IMR-90 (cell line): Measurements from ENCODE around the gene ARRB1. TPM values are rescaled to one million over a fixed set of nuclear protein-coding genes. Genes with fewer than 3 reads are reported as not detected.

ENCODE experiments used
- ATAC-seq: fragments of 200-7000 bp; cut with Tn5 transposase; 2 replicates; pipeline ENCODE4 v1.9.1; 2020; ENCODE audit warnings: low read depth, mild to moderate bottlenecking, moderate library complexity
- BruUV-seq: library from RNA; stranded (reverse); fragments of 400-500 nt; replicated peaks from 2 replicates; lab custom pipeline; 2021; lab: Mats Ljungman, UMichigan
- CTCF ChIA-PET: fragments of 300-600 bp; formaldehyde crosslinking; extraction: SDS; loops from one replicate; lab custom pipeline; 2021; ENCODE audit warnings: antibody characterized with exemption; lab: Yijun Ruan, JAX
- POLR2A ChIA-PET: fragments of 300-600 bp; sonication (Branson Sonifier 250); formaldehyde crosslinking; loops from one replicate; lab custom pipeline; 2022; ENCODE audit warnings: antibody characterized with exemption; ENCODE audit not compliant: unreplicated experiment; lab: Charles Lee
- DNase-seq: peaks from one replicate; pipeline ENCODE4 v3.0.0; 2013
- H2AFZ ChIP-seq: replicated peaks from 2 replicates; pipeline ENCODE3; 2013; ENCODE audit warnings: low read length, mild to moderate bottlenecking; ENCODE audit not compliant: poor library complexity
- H2AK5ac ChIP-seq: 2 replicates; pipeline ENCODE4 v1.6.1; 2013; ENCODE audit warnings: low read depth, low read length, inconsistent platforms
- H2AK9ac ChIP-seq: replicated peaks from 2 replicates; pipeline ENCODE3; 2013; ENCODE audit warnings: mild to moderate bottlenecking, low read depth, low read length, moderate library complexity; ENCODE audit not compliant: poor library complexity
- H2BK120ac ChIP-seq: 2 replicates; pipeline ENCODE4 v1.6.1; 2013; ENCODE audit warnings: low read depth, low read length, inconsistent platforms
- H2BK15ac ChIP-seq: 3 replicates; pipeline ENCODE4 v1.6.1; 2013; ENCODE audit warnings: low read depth, low read length, inconsistent platforms
- H2BK20ac ChIP-seq: 2 replicates; pipeline ENCODE4 v1.6.1; 2013; ENCODE audit warnings: low read depth, mild to moderate bottlenecking, inconsistent platforms, low read length, moderate library complexity
- H2BK5ac ChIP-seq: 2 replicates; pipeline ENCODE4 v1.6.1; 2013; ENCODE audit warnings: mild to moderate bottlenecking, low read depth, low read length, inconsistent platforms; ENCODE audit not compliant: poor library complexity, severe bottlenecking
- H3K14ac ChIP-seq: replicated peaks from 2 replicates; pipeline ENCODE4 v1.6.1; 2013; ENCODE audit warnings: low read depth, low read length, inconsistent platforms
- H3K18ac ChIP-seq: 2 replicates; pipeline ENCODE4 v1.6.1; 2013; ENCODE audit warnings: low read depth, low read length, control low read depth
- H3K23ac ChIP-seq: 2 replicates; pipeline ENCODE4 v1.6.1; 2013; ENCODE audit warnings: low read depth, low read length, inconsistent platforms
- H3K27ac ChIP-seq: 2 replicates; pipeline ENCODE4 v1.5.1; 2013; ENCODE audit warnings: mild to moderate bottlenecking, control low read depth, low read length; ENCODE audit not compliant: insufficient read depth
- H3K27me3 ChIP-seq: 2 replicates; pipeline ENCODE4 v1.6.1; 2013; ENCODE audit warnings: low read length; ENCODE audit not compliant: control insufficient read depth, insufficient read depth
- H3K36me3 ChIP-seq: 2 replicates; pipeline ENCODE4 v1.6.1; 2013; ENCODE audit warnings: low read length, mixed read lengths; ENCODE audit not compliant: control insufficient read depth, insufficient read depth
- H3K4ac ChIP-seq: 2 replicates; pipeline ENCODE4 v1.6.1; 2013; ENCODE audit warnings: low read depth, low read length, inconsistent platforms
- H3K4me1 ChIP-seq: 2 replicates; pipeline ENCODE4 v1.6.1; 2013; ENCODE audit warnings: low read length, mixed read lengths; ENCODE audit not compliant: control insufficient read depth, insufficient read depth
- H3K4me2 ChIP-seq: 2 replicates; pipeline ENCODE4 v1.6.1; 2013; ENCODE audit warnings: low read depth, mild to moderate bottlenecking, control low read depth, low read length, moderate library complexity
- H3K4me3 ChIP-seq: 2 replicates; pipeline ENCODE4 v1.5.1; 2013; ENCODE audit warnings: low read depth, mild to moderate bottlenecking, control low read depth, low read length, moderate library complexity; ENCODE audit not compliant: insufficient read depth
- H3K56ac ChIP-seq: 2 replicates; pipeline ENCODE4 v1.6.1; 2013; ENCODE audit warnings: low read length, inconsistent platforms; ENCODE audit not compliant: insufficient read depth; ENCODE audit errors: extremely low read depth
- H3K79me1 ChIP-seq, 2 experiments: 2 replicates each; pipeline ENCODE4 v1.6.1; 2013; ENCODE audit warnings: low read length in 2 of 2, inconsistent platforms in 1 of 2, low read depth in 1 of 2
- H3K9ac ChIP-seq: 2 replicates; pipeline ENCODE4 v1.6.1; 2013; ENCODE audit warnings: low read depth, low read length, control low read depth
- H3K9me1 ChIP-seq: 2 replicates; pipeline ENCODE4 v1.6.1; 2013; ENCODE audit warnings: low read length, inconsistent platforms; ENCODE audit not compliant: insufficient read depth
- H3K9me3 ChIP-seq: 2 replicates; pipeline ENCODE4 v1.6.1; 2013; ENCODE audit warnings: low read length; ENCODE audit not compliant: control insufficient read depth, insufficient read depth
- H4K20me1 ChIP-seq: 2 replicates; pipeline ENCODE4 v1.6.1; 2013; ENCODE audit warnings: low read length, inconsistent platforms; ENCODE audit not compliant: insufficient read depth
- H4K5ac ChIP-seq: 2 replicates; pipeline ENCODE4 v1.6.1; 2013; ENCODE audit warnings: mild to moderate bottlenecking, low read depth, low read length, control low read depth
- H4K8ac ChIP-seq, 2 experiments: 2 replicates each; pipeline ENCODE4 v1.6.1; 2013; ENCODE audit warnings: low read depth in 2 of 2, low read length in 2 of 2, control low read depth in 1 of 2, inconsistent platforms in 1 of 2
- H4K91ac ChIP-seq: 2 replicates; pipeline ENCODE4 v1.6.1; 2013; ENCODE audit warnings: low read depth, low read length, inconsistent platforms; ENCODE audit not compliant: insufficient read depth
- CEBPB ChIP-seq: IDR thresholded peaks from 2 replicates; pipeline ENCODE4 v1.6.1; 2012; ENCODE audit warnings: low read depth, low read length, improper control_type of control experiment
- ELK1 ChIP-seq: fragments of 150-350 bp; IDR thresholded peaks from 2 replicates; pipeline ENCODE4 v1.6.1; 2016; ENCODE audit warnings: low read depth, mild to moderate bottlenecking, low read length, moderate library complexity, borderline replicate concordance
- POLR2A ChIP-seq: IDR thresholded peaks from 2 replicates; pipeline ENCODE4 v1.6.1; 2012; ENCODE audit warnings: mild to moderate bottlenecking, low read depth, low read length
- RCOR1 ChIP-seq: IDR thresholded peaks from 2 replicates; pipeline ENCODE4 v1.6.1; 2012; ENCODE audit warnings: mild to moderate bottlenecking, low read length, improper control_type of control experiment; ENCODE audit not compliant: insufficient replicate concordance
- RFX5 ChIP-seq: IDR thresholded peaks from 2 replicates; pipeline ENCODE4 v1.8.0; 2012; ENCODE audit warnings: low read depth, mild to moderate bottlenecking, low read length, moderate library complexity
- WGBS, 2 experiments: methylation state at CpG; one replicate each; pipeline versions ENCODE4 v1.1.5 to v1.1.7; 2013; ENCODE audit warnings: missing lambda C conversion rate in 2 of 2; ENCODE audit not compliant: insufficient read length in 1 of 2; ENCODE audit errors: extremely low coverage in 2 of 2; 5-methylcytosine and 5-hydroxymethylcytosine counted together
- dilution Hi-C: fragments of 300-500 bp; cut with HindIII; formaldehyde crosslinking; loops from one replicate; pipeline ENCODE4 v1.14.3; 2018; ENCODE audit warnings: low sequenced_read_pairs; ENCODE audit not compliant: unreplicated experiment
- in situ Hi-C: fragments of 300-500 bp; cut with MboI; formaldehyde crosslinking; loops from 3 replicates; pipeline ENCODE4 v1.14.3; 2019; ENCODE audit warnings: low sequenced_read_pairs, inconsistent platforms, mixed read lengths
- intact Hi-C: fragments of 100-400 bp; cut with micrococcal nuclease; formaldehyde crosslinking; loops from 2 replicates; pipeline ENCODE4 v1.10.0; 2022
- polyA plus RNA-seq, 3 experiments: library from polyadenylated mRNA; depleted of rRNA; stranded (reverse); fragments of >200 nt; gene quantifications; 2 replicates each; pipeline ENCODE4 v1.2.3, GENCODE V29; 2012; ENCODE audit warnings: low replicate concordance in 1 of 3
- total RNA-seq: library from RNA; depleted of rRNA; stranded (reverse); fragments of >200 nt; gene quantifications from 2 replicates; pipeline ENCODE4 v1.2.3, GENCODE V29; 2012

Gene ARRB1
- total and polyA plus RNA-seq, 2 of the 4 experiments (the other 2 are of a cell fraction): 11.0 to 17.4 TPM

- H2BK15ac ChIP-seq: no peak overlapping the region
- H3K4me1 ChIP-seq: peaks cover 6% of the 10 kb centered on the region; the same call in 1 of the 2 replicates
- H2BK20ac ChIP-seq: no peak overlapping the region
- no peaks in the 10 kb centered on the region for H3K79me1 ChIP-seq
- H3K56ac ChIP-seq: no peak overlapping the region
- dilution Hi-C loops (no loop called here), in situ Hi-C loops (no loop called here), intact Hi-C loops (no loop called here)
- H3K18ac ChIP-seq: no peak overlapping the region
- H3K9ac ChIP-seq: no peak overlapping the region
- H3K4ac ChIP-seq: no peak overlapping the region
- no peak for TF ChIP-seq RFX5
- TF ChIP-seq ELK1: no peak
- TF ChIP-seq POLR2A: no peak
- no peak for TF ChIP-seq CEBPB
- TF ChIP-seq RCOR1: no peak
- ATAC-seq (peak; percentile 92), DNase-seq (no peak)
- no peak overlapping the region for H4K8ac ChIP-seq
- H3K9me3 ChIP-seq: peaks cover 12% of the 10 kb centered on the region
- no peak overlapping the region for H2BK120ac ChIP-seq
- no peak overlapping the region for H3K14ac ChIP-seq
- BruUV-seq: no TSS peak
- no peaks in the 10 kb centered on the region for H4K20me1 ChIP-seq
- ChIA-PET CTCF (interaction anchor here (0.5 to 1.4 kb wide), 4 partner anchors 14 to 102 kb away, joined by 3 to 10 read pairs (median 3); no protein-coding TSS in a partner anchor), POLR2A (interaction anchor here (0.6 kb wide), 1 partner anchor 29 kb away, joined by 3 read pairs; no protein-coding TSS in a partner anchor)
- no peak overlapping the region for H3K27ac ChIP-seq
- H3K4me2 ChIP-seq: peak overlapping the region; percentile 54
- no peaks in the 10 kb centered on the region for H3K9me1 ChIP-seq
- no peak overlapping the region for H4K91ac ChIP-seq
- no peak overlapping the region for H2AK9ac ChIP-seq
- no peak overlapping the region for H2AK5ac ChIP-seq
- no peak overlapping the region for H3K4me3 ChIP-seq
- no peaks in the 10 kb centered on the region for H3K36me3 ChIP-seq
- peaks cover 10% of the 10 kb centered on the region for H3K27me3 ChIP-seq
- WGBS, 2 experiments: 0% methylated on average over 1 of the region's 8 CpGs; no CpG with 5 or more reads in 1 of the 2 experiments
- no peak overlapping the region for H3K23ac ChIP-seq
- H2BK5ac ChIP-seq: no peak overlapping the region
- H4K5ac ChIP-seq: no peak overlapping the region
- H2AFZ ChIP-seq: peak overlapping the region; percentile 28
Observed at GRCh38 chr11:75371949-75372876, 20.8 kb upstream of the ARRB1 start.
